Erythroblast (primary cell): Measurements from ENCODE around the gene SESN3.

ENCODE experiments used
- GATA1 ChIP-seq: IDR thresholded peaks from 2 replicates; pipeline ENCODE4 v1.6.1; 2011; ENCODE audit warnings: low read depth, mild to moderate bottlenecking, control low read depth, low read length, moderate library complexity
- POLR2A ChIP-seq: IDR thresholded peaks from 2 replicates; pipeline ENCODE4 v1.6.1; 2011; ENCODE audit warnings: mild to moderate bottlenecking, low read length

- TF ChIP-seq POLR2A (no peak), GATA1 (no peak)
These were observed 23.2 kb upstream of the SESN3 start for GRCh38 chr11:95254131-95254704.
